ENCODE data around the gene ATP2C2. TPM values are rescaled to one million over a fixed set of nuclear protein-coding genes. Genes with fewer than 3 reads are reported as not detected.

The ATP2C2 gene
- total RNA-seq, 4 donors from 2014 or later: 138 to 3,342 (median 155) TPM

DNA sequence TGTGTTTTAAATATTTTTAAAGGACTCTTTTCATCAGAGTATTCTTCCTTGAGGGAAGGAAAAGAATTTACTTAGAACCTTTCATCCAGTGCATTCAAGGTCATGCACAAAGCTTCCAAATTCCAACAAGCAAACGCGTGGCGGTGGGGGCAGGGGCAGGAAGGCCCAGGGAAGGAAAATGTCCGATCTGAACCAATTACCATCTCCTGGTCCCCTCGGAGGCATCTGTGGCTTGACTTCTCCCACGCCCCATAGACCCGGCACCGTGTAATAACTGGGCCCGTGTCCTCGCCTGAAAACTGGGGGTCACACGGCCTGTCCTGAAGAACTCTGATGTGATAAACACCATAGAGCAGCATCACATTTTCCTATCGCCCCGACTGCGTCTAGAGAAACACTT is 117.8 kb downstream of the ATP2C2 start:
- in situ Hi-C loops (cut with MboI; ENCODE audit: low pct_ligation_motif_present in 1 of 4, low pct_unique_long_range_greater_than_20kb in 1 of 4, low sequenced_read_pairs in 3 of 4): loop anchor here (5.0 to 25.0 kb wide), 5 partner anchors 204 to 524 kb away; partner anchors contain the start of genes NECAB2 (in 2 of the 4), OSGIN1 (in 2 of the 4) and MBTPS1 (in 1 of the 4)

DNA sequence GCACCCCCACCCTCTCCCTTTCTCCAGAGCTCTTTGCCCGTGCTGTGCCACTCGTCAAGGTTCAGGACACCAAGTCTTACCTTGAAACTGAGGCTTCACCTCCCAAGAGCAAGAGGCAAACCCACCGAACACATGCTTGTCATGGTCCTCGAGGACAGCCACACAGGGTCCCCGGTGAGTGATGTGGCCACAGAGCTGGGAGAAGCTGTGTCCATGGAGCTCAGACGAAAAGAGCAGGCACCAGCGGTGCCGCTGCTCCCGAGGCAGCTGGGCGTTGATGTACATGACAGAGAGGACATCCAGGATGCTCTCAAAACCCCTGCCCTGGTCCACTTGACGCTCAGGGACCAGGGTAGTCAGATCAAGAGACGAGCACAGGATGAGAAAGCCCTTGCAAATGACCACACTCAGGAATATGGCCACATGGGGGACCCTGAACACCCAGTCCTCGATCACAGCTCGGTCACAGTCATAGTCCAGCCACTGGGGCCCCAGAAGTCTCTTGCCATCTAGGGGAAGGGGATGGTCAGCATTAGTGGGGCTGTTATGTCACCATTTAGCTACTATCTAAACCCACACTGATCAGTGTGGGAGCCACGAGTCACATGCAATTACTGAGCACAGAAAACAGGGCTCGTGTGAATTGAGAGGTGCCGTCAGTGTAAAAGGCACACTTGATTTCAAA is 118.4 kb downstream of the ATP2C2 start:
- no peak overlapping the region for H3K4me3 ChIP-seq
- WGBS, 2 donors (ENCODE audit: low coverage in 1 of 2): 93% methylated on average over 3 to 17 of the region's 17 CpGs
- no peaks in the 10 kb centered on the region for H3K4me1 ChIP-seq
- no peaks in the 10 kb centered on the region for H3K9me3 ChIP-seq
- DNase-seq: no peak
- no peak overlapping the region for H3K27ac ChIP-seq
- in situ Hi-C loops (cut with MboI; ENCODE audit: low pct_ligation_motif_present in 1 of 4, low pct_unique_long_range_greater_than_20kb in 1 of 4, low sequenced_read_pairs in 3 of 4) (loop anchor here (5.0 to 25.0 kb wide), 5 partner anchors 204 to 524 kb away; partner anchors contain the start of genes NECAB2 (in 2 of the 4), OSGIN1 (in 2 of the 4) and MBTPS1 (in 1 of the 4)), intact Hi-C loops (cut with DNase I; ENCODE audit: low total_unique reads) (loop anchor here (10.0 kb wide), 2 partner anchors 212 to 562 kb away; no protein-coding TSS in a partner anchor)
- no peaks in the 10 kb centered on the region for H3K27me3 ChIP-seq
- TF ChIP-seq, protein P1, sequence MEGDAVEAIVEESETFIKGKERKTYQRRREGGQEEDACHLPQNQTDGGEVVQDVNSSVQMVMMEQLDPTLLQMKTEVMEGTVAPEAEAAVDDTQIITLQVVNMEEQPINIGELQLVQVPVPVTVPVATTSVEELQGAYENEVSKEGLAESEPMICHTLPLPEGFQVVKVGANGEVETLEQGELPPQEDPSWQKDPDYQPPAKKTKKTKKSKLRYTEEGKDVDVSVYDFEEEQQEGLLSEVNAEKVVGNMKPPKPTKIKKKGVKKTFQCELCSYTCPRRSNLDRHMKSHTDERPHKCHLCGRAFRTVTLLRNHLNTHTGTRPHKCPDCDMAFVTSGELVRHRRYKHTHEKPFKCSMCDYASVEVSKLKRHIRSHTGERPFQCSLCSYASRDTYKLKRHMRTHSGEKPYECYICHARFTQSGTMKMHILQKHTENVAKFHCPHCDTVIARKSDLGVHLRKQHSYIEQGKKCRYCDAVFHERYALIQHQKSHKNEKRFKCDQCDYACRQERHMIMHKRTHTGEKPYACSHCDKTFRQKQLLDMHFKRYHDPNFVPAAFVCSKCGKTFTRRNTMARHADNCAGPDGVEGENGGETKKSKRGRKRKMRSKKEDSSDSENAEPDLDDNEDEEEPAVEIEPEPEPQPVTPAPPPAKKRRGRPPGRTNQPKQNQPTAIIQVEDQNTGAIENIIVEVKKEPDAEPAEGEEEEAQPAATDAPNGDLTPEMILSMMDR (IDR thresholded peaks at IDR 0.05): no peak
- TF ChIP-seq POLR2AphosphoS5 (IDR thresholded peaks at IDR 0.05) (no peak), EP300 (IDR thresholded peaks at IDR 0.05; ENCODE audit: low read depth) (no peak), POLR2A (IDR thresholded peaks at IDR 0.05) (no peak)
- no peaks in the 10 kb centered on the region for H3K36me3 ChIP-seq

More for the DNA sequence above, 117.8 kb downstream of the ATP2C2 start:
- Histone ChIP-seq H3K27me3 (no peaks in the 10 kb centered on the region), H3K9me3 (no peaks in the 10 kb centered on the region), H3K4me1 (no peaks in the 10 kb centered on the region), H3K36me3 (no peaks in the 10 kb centered on the region), H3K27ac (no peak overlapping the region), H3K4me3 (no peak overlapping the region)
- WGBS, 2 donors (ENCODE audit: low coverage in 1 of 2): 94 to 100% methylated on average over 3 to 14 of the region's 14 CpGs
- DNase-seq: no peak
- TF ChIP-seq, protein P1 (IDR thresholded peaks at IDR 0.05): no peak
- TF ChIP-seq POLR2A (IDR thresholded peaks at IDR 0.05) (no peak), EP300 (IDR thresholded peaks at IDR 0.05; ENCODE audit: low read depth) (no peak), POLR2AphosphoS5 (IDR thresholded peaks at IDR 0.05) (no peak)
- intact Hi-C loops (cut with DNase I; ENCODE audit: low total_unique reads): loop anchor here (10.0 kb wide), 2 partner anchors 211 to 561 kb away; no protein-coding TSS in a partner anchor

DNA sequence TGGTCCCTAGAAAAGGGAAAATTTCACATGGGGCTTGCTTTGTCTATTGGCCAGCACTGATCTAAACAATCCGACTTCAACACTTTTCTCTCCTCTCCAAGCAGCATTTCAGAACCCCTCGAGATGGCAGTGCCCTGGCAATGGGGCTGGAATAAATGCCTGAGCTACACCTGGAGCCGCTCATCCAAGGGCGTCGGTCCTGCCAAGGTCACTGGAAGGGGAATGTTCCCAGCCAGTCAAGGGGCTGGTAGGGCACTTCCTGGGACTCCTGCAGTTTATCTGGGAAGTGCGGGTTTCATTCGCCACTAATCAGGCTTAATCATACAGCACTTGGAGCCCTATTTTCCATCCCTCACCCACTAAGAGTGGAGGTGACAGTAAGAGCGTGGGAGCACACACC is 119.0 kb downstream of the ATP2C2 start:
- H3K36me3 ChIP-seq: peaks cover 0 to 4% (median under 1%) of the 10 kb centered on the region in 4 donors
- H3K27ac ChIP-seq: no peak overlapping the region
- TF ChIP-seq, protein P1 (IDR thresholded peaks at IDR 0.05): no peak
- no peak for TF ChIP-seq POLR2AphosphoS5 (IDR thresholded peaks at IDR 0.05)
- TF ChIP-seq POLR2A (IDR thresholded peaks at IDR 0.05): no peak
- TF ChIP-seq EP300 (IDR thresholded peaks at IDR 0.05; ENCODE audit: low read depth): no peak
- no peaks in the 10 kb centered on the region for H3K4me1 ChIP-seq
- 40 to 84% methylated on average over 1 to 8 of the region's 8 CpGs for WGBS, 2 donors (ENCODE audit: low coverage in 1 of 2)
- intact Hi-C loops (cut with DNase I; ENCODE audit: low total_unique reads) (loop anchor here (10.0 kb wide), 2 partner anchors 213 to 563 kb away; no protein-coding TSS in a partner anchor), in situ Hi-C loops (cut with MboI; ENCODE audit: low pct_ligation_motif_present in 1 of 4, low pct_unique_long_range_greater_than_20kb in 1 of 4, low sequenced_read_pairs in 3 of 4) (loop anchor here (5.0 to 25.0 kb wide), 5 partner anchors 205 to 525 kb away; partner anchors contain the start of genes NECAB2 (in 2 of the 4), OSGIN1 (in 2 of the 4) and MBTPS1 (in 1 of the 4))
- no peak overlapping the region for H3K4me3 ChIP-seq
- no peaks in the 10 kb centered on the region for H3K27me3 ChIP-seq
- DNase-seq: no peak
- H3K9me3 ChIP-seq: no peaks in the 10 kb centered on the region

DNA sequence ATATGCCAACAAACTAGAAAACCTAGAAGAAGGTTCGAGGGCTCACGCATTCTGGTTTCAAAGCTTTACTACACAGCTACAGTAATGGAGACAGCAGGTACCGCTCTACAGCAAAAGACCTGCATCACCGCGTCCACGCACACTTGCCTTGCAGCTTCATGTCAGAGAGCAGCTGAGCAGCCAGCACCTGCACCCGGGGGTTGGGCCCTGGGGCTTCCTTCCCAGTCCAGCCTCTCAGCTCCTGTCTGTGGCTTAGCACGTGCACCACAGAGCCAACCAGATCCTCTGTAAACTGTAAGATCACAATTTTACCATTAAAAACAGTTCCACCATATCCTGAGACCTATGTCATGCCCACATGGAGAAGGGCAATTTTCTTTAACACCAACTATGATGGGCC is 120.8 kb downstream of the ATP2C2 start:
- Histone ChIP-seq H3K27ac (no peak overlapping the region), H3K4me1 (no peaks in the 10 kb centered on the region), H3K27me3 (no peaks in the 10 kb centered on the region), H3K4me3 (no peak overlapping the region), H3K36me3 (peaks cover 0 to 17% (median 7%) of the 10 kb centered on the region in 4 donors), H3K9me3 (peaks cover 0 to 7% of the 10 kb centered on the region in 2 donors)
- in situ Hi-C loops (cut with MboI; ENCODE audit: low pct_ligation_motif_present in 1 of 4, low pct_unique_long_range_greater_than_20kb in 1 of 4, low sequenced_read_pairs in 3 of 4) (loop anchor here (5.0 to 25.0 kb wide), 5 partner anchors 207 to 527 kb away; partner anchors contain the start of genes NECAB2 (in 2 of the 4), OSGIN1 (in 2 of the 4) and MBTPS1 (in 1 of the 4)), intact Hi-C loops (cut with DNase I; ENCODE audit: low total_unique reads) (loop anchor here (10.0 kb wide), 2 partner anchors 214 to 564 kb away; no protein-coding TSS in a partner anchor)
- 87 to 100% methylated on average over 3 to 8 of the region's 8 CpGs for WGBS, 2 donors (ENCODE audit: low coverage in 1 of 2)
- no peak for DNase-seq
- TF ChIP-seq, protein P1 (IDR thresholded peaks at IDR 0.05): no peak
- no peak for TF ChIP-seq POLR2AphosphoS5 (IDR thresholded peaks at IDR 0.05)
